T-helper 1 cell treated with Interleukin-12 subunit alpha and Interleukin-12 subunit beta and Interleukin-4 antibody, amounts not matched to agents 30 ng/mL and 1 ng/mL, for 36 hours (primary cell): ENCODE results near the gene BCR. TPM values are rescaled to one million over a fixed set of nuclear protein-coding genes. Genes with fewer than 3 reads are reported as not detected.

ENCODE experiments used
- intact Hi-C: fragments of 100-400 bp; cut with micrococcal nuclease; formaldehyde crosslinking; loops from one replicate; pipeline ENCODE4 v1.15.1; 2024
- total RNA-seq: library from RNA; stranded (reverse); gene quantifications from 2 replicates; pipeline ENCODE4 v1.2.3, GENCODE V29; 2022

The BCR gene
- total RNA-seq, 1 donor from 2014 or later: 67.7 TPM

- intact Hi-C loops: loop anchor here (1.0 kb wide), 2 partner anchors 10 to 17 kb away; no protein-coding TSS in a partner anchor
Observed at GRCh38 chr22:23226497-23226850, 46.2 kb downstream of the BCR start.

GRCh38 chr22:23227380-23227779 lies 47.1 kb downstream of the BCR start:
- intact Hi-C loops: no loop called here

DNA sequence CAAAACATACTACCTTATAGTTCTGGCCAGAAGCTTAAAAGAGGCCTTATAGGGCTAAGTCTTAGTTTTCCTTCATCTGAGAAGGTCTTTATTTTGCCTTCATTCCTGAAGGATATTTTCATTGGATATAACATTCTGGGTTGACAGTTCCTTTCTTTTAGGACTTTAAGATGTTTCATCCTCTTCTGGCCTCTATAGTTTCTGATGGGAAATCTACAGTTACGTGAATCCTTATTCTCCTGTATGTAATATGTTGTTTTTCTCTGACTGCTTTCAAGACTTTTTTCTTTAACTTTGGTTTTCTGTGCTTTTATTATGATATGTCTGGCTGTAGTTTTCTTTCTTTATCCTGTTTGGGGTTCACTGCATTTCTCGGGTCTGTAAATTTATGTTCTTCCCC lies 48.2 kb downstream of the BCR start:
- intact Hi-C loops: no loop called here

GRCh38 chr22:23229646-23230045 lies 49.3 kb downstream of the BCR start:
- intact Hi-C loops: no loop called here

- intact Hi-C loops: no loop called here
Observed at GRCh38 chr22:23230348-23231068, 50.2 kb downstream of the BCR start.

DNA sequence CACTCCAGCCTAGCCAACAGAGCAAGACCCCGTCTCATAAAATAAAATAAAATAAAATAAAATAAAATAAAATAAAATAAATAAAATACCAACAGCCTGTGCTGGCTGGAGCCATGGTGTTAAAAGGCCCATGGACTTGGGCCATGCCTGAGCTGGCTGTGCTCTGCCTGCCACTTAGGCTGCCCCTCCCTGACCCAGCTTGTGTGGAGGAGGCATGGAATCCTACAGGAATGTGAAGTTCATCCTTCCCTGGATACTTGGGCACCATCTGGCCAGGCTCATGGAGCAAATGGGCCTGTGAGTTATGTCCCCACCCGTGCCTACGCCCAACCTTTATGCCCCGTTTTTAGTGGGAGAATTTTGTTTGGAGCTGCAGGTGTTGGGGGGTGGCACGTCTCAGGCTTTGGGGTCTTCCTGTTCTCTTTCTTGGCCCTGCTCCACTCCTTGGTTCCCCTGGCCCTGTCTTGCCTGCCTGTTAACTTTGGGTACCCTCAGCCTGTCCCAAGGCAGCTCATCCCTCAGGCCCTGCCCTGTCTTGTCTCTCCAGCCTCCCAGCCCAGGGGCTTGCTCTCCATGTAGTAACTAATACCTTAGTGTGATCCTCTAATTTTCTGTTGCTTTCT lies 51.3 kb downstream of the BCR start:
- intact Hi-C loops: no loop called here

DNA sequence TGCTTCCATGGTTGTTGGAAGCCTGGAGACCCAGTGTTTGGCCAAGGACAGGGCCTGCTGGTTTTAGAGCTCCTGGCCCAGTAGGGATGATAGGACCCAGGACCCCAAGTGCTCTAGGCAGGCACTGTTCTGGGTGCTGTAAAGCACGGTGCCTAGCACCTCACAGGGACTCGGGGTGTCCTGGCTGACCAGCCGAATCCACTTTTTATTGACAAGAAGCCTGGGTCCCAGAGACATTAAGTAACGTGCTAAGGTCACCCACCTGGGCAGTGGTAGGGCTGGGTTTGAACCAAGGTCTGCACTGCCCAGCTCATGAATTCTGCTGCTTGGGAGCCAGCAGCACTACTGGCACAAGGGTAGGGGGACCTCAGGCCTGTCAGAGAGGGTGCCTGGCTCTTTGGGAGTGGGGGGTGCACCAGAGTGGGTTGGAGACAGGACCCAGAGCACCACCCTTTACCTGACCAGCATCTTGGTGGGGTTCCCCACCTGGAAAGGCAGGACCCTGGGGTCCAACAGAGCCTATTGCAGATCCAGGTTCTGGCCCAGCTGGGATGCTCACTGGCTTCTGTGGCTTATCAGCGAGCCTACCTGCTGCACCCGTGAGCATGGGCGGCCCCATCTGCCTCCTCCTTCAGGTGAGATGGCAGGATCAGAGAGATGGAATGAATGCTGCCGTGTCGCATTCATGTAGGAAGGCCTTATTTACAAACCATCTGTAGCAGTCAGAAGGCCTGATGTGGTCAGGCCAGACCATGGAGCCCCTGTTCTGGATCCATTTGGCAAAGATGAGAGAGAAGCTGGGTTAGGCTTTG lies 52.0 kb downstream of the BCR start:
- intact Hi-C loops: no loop called here

DNA sequence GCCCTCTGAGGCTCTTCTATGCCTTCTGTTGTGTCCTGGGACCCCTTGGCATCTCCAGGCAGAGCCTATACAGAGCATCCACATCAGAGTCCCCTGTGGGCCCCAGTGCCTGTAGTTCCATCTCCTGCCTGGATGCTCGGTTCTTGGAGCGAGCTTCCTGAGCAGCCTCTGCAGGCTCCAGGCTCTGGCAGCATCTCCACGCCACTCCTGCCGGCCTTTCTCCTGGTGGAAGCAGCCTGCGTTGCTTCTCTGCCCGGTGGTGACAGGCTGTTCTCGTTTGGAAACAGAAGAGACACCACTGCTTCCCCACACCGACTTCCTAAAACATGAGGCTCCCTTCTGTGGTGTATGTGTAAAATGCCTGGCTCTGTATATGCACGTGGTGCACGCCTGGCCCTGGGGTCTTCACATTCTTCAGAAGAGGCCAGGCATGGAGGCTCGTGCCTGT lies 52.8 kb downstream of the BCR start:
- intact Hi-C loops: no loop called here

- intact Hi-C loops: no loop called here
Observed at GRCh38 chr22:23233752-23234408, 53.6 kb downstream of the BCR start.

DNA sequence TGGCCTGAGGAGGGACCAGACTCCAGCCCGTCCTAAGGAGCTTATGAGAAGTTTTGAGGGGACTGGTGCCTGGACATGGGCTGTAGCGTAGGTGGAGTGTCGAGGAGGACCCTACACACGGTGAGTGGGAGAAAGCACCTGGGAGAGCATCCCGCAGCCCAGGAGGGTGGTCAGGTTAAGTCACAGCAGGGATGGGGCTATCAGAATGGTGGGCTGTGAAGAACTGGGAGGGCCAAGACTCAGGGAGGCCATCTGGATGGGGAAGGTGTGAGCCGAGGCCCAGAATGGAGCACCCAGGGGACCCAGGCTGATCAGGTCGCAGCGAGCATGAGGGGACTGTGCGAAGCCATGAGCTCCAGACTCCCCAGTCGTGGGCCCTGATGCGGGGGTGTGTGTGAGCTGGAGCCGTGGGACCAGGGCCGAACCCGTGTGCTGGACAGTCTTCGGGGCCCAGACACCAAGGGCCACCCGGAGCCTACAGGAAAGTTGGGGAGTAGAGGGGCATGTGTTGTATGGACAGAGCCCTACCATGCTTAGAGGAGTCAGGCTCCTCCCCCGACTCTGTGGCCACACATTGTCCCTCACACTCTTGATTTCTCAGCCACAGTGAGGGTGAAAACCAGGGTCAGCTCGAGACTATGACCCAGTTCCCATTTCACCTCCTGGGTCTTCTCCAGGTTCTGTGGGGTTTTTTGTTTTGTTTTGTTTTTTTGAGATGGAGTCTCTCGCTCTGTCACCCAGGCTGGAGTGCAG lies 54.3 kb downstream of the BCR start:
- intact Hi-C loops: no loop called here

DNA sequence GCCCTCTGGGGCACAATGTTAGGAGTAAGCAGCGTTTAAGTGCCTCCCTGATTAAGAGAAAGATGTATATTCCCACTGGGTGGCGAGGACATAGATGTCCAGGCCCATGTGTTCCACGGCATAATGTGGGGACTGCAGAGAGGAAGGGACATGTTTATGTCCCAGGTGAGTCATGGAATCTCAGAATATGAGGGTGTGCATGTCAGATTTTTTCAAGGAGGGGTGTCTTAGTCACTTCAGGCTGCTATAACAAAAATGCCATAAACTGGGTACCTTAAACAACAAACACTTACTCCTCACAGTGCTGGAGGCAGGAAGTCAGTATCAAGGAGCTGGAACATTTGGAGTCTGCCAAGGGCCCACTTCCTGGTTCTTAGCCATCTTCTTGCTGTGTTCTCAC lies 55.1 kb downstream of the BCR start:
- intact Hi-C loops: no loop called here

DNA sequence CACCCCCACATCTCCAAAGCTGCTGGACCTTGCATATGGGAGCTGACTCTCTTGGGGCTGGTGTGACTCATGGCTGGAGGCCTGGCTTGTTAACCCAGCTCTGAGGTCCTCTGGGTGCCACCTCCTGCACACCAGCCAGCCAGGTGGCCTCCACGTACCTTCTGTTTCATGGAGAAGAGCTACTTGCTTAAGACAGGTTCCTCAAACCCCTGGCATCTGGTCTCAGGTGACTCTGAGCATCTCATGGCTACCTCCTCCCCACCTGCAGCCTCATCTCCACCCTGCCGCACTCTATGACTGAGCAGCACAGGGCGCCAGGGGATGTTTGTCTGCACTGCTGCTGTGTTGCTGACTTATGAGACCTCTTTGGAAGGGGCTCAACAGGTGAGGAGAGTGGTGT lies 55.7 kb downstream of the BCR start:
- intact Hi-C loops: no loop called here

DNA sequence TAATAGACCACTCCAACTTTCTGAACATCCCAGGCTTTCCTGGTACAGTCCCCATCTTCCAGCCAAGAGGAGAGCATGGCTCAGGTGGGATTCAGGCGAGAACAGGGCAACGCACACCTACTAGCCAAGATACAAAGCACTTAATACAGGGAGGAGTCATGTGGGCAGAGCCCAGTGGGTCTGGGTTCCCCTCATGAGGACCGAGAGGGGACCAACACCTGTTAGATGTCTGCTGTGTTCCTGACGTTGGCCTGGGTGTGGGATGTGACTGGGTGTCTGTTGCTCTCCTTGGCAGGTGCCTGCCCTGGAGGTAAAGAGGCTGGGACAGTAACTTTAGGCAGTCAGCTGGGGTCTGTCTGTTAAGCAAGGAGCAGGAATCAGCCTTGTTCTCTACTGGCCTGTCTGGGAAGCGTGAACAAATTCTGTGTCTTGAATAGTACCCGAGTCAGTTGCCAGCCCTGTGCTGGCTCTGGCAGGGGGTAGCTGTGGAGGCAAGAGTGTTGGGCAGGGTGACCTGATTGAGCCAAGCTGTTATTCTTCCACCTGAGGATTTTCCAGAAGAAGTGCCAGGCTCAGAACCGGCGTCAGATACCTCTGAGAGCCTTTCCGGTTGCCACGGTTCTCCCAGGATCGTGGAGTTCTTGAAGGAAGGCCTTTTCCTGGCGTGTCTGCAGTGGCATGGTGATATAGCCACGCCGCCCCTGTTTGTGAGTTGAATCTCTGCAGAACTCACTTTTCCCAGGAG lies 56.3 kb downstream of the BCR start:
- intact Hi-C loops: no loop called here

DNA sequence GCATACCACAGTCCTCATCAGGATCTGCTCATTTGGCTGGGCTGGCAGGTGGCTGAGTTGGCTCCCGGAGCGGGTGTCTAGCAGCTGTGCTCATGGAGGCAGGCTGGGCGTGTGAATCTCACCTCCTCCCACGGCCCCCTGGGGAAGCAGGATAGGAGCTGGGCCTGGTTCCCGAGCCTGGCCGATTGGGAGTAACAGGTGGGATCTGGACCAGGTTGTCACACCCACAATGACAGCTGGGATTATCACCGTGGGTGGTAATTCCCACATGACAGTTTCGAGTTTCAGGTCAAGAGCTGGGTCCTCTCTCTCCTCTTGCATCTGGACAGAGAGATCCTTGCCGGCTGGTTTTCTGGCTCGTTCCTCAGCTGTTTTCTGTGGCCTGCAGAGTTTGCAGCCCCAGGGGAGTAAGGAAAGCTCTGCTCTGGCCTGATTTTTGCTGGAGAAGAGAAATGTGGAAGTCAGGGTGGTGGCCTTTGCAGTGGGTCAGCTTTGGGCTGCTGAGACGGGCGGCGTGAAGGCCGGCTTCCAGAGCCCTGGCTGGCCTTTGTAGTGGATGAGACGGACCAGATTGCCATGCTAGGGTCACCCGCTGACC lies 57.0 kb downstream of the BCR start:
- intact Hi-C loops: no loop called here

DNA sequence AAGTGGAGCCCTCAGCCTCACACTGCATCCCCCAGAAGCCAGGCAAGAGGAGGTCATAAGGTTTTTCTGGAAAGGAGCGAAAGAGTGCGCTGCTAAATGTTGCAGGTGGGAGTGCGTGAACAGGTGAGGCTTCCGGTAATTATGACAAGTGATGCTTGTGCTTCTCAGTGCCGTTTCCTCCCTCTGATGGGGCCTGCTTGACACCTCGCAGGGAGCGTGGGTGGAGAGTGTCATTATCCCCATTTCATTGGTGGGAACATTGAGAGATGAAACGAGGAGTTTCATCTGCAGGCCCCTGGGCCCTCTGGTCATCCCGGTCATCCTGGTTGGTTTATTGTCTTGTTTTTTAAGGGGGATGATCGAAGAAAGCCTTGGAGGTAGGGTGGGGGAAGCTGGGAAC lies 57.5 kb downstream of the BCR start:
- intact Hi-C loops: no loop called here

- intact Hi-C loops: no loop called here
Observed at GRCh38 chr22:23238707-23239106, 58.4 kb downstream of the BCR start.

- intact Hi-C loops: no loop called here
Observed at GRCh38 chr22:23239429-23239828, 59.1 kb downstream of the BCR start.

DNA sequence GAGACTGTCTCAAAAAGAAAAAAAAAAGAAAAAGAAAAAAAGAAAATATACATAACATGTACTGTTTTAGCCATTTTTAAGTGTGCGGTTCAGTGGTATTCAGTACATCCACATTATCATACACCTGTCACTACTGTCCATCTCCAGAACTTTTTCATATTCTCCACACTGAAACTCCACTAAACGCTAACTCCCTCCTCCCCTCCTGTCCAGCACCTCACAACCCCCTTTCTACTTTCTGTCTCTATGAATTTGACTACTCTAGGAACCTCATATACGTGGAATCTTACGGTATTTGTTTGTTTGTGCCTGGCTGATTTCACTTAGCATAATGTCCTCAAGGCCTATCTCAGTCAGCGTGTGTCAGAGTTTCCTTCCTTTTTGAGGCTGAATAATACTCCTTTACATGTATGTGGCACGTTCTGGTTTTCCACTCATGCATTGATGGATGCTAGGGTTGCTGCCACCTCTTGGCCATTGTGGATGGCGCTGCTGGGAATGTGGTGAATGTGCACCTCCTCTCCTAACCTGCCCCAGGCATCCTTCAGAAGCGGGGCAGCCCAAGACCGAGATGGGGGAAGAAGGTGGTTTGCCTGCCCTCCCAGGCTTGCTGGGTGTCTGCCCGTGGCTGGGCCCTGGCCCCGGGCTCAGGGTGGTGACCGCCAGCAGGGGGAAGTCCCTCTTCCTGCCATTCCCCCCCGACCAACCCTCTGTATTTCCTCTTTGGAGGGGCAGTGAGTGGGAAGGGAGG lies 60.5 kb downstream of the BCR start:
- intact Hi-C loops: no loop called here
